Measurements from ENCODE around the gene ATP6AP2.

DNA sequence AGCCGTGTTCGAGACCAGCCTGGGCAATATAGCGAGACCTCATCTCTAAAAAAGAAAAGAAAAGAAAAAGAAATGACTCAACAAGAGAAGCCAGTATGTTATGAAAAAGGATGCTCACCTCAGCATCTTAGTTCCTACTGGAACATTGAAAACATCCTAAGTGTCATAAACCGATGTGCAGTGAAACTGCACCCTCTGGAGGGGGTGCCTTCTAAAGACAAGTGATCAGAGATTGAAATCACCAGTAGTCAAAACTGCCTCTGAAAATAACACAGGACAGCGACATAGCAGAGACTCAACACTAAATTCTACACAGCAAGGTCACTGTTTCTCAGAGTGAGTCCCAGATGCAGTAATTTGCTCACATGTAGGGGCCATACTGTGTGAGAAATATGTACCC lies 28.0 kb upstream of the ATP6AP2 start:
- no peak for TF ChIP-seq POLR2AphosphoS5 (IDR thresholded peaks at IDR 0.05; ENCODE audit: low read depth, low read length)
- TF ChIP-seq, protein P1, sequence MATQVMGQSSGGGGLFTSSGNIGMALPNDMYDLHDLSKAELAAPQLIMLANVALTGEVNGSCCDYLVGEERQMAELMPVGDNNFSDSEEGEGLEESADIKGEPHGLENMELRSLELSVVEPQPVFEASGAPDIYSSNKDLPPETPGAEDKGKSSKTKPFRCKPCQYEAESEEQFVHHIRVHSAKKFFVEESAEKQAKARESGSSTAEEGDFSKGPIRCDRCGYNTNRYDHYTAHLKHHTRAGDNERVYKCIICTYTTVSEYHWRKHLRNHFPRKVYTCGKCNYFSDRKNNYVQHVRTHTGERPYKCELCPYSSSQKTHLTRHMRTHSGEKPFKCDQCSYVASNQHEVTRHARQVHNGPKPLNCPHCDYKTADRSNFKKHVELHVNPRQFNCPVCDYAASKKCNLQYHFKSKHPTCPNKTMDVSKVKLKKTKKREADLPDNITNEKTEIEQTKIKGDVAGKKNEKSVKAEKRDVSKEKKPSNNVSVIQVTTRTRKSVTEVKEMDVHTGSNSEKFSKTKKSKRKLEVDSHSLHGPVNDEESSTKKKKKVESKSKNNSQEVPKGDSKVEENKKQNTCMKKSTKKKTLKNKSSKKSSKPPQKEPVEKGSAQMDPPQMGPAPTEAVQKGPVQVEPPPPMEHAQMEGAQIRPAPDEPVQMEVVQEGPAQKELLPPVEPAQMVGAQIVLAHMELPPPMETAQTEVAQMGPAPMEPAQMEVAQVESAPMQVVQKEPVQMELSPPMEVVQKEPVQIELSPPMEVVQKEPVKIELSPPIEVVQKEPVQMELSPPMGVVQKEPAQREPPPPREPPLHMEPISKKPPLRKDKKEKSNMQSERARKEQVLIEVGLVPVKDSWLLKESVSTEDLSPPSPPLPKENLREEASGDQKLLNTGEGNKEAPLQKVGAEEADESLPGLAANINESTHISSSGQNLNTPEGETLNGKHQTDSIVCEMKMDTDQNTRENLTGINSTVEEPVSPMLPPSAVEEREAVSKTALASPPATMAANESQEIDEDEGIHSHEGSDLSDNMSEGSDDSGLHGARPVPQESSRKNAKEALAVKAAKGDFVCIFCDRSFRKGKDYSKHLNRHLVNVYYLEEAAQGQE (IDR thresholded peaks at IDR 0.05; ENCODE audit: insufficient read depth in 1 of 2, low read depth in 2 of 2, low read length in 2 of 2) = no peak
